ENCODE data around the gene ASIC2. TPM values are rescaled to one million over a fixed set of nuclear protein-coding genes. Genes with fewer than 3 reads are reported as not detected.

Gene ASIC2
- total and polyA plus RNA-seq, 2 donors from 2014 or later, result 0.60 to 2.9 TPM

DNA sequence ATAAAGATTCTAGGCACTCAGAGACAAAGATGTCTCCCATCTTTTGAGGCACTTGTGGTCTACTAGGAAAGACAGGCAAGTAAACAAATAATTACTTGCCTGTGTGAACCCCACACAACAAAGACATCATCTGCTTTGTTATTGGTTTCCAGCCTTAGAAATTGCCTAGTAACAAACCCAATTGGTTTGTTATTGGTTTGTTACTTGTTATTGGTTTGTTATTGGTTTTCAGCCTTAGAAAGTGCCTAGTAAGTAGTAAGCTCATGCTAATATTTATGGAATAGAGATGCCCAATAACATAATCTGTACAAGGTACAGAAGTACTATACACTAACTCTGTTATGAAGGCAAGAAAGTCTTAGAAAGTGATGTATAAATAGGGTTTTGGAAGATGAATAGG lies 67.1 kb downstream of the ASIC2 start:
- Histone ChIP-seq H3K27ac (ENCODE audit: low read depth in 2 of 2, low read length in 2 of 2) (no peak overlapping the region), H3K4me1 (ENCODE audit: control insufficient read depth in 2 of 3, insufficient read depth in 2 of 3, low read depth in 1 of 3, low read length in 3 of 3) (peaks cover 0 to 2% (median 0%) of the 10 kb centered on the region in 3 donors), H3K27me3 (ENCODE audit: control insufficient read depth, insufficient read depth, low read length) (no peaks in the 10 kb centered on the region), H3K9me3 (ENCODE audit: control insufficient read depth in 2 of 3, insufficient read depth in 1 of 3, low read length in 3 of 3) (no peaks in the 10 kb centered on the region), H3K4me3 (ENCODE audit: low read length in 3 of 3) (no peak overlapping the region), H3K36me3 (ENCODE audit: control insufficient read depth in 2 of 3, insufficient read depth in 3 of 3, low read length in 3 of 3) (no peaks in the 10 kb centered on the region), H3K9ac (ENCODE audit: low read length in 3 of 3) (no peak overlapping the region)
- intact Hi-C loops (cut with DNase I), result no loop called here
- TF ChIP-seq, protein P1, sequence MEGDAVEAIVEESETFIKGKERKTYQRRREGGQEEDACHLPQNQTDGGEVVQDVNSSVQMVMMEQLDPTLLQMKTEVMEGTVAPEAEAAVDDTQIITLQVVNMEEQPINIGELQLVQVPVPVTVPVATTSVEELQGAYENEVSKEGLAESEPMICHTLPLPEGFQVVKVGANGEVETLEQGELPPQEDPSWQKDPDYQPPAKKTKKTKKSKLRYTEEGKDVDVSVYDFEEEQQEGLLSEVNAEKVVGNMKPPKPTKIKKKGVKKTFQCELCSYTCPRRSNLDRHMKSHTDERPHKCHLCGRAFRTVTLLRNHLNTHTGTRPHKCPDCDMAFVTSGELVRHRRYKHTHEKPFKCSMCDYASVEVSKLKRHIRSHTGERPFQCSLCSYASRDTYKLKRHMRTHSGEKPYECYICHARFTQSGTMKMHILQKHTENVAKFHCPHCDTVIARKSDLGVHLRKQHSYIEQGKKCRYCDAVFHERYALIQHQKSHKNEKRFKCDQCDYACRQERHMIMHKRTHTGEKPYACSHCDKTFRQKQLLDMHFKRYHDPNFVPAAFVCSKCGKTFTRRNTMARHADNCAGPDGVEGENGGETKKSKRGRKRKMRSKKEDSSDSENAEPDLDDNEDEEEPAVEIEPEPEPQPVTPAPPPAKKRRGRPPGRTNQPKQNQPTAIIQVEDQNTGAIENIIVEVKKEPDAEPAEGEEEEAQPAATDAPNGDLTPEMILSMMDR (IDR thresholded peaks at IDR 0.05; ENCODE audit: borderline replicate concordance, extremely low read depth, insufficient read depth), result no peak
- FAIRE-seq (no peak), DNase-seq (no peak)

- Histone ChIP-seq H3K9ac (ENCODE audit: low read length in 3 of 3) (no peak overlapping the region), H3K4me3 (ENCODE audit: low read length in 3 of 3) (no peak overlapping the region), H3K9me3 (ENCODE audit: control insufficient read depth in 2 of 3, insufficient read depth in 1 of 3, low read length in 3 of 3) (no peaks in the 10 kb centered on the region), H3K27ac (ENCODE audit: low read depth in 2 of 2, low read length in 2 of 2) (no peak overlapping the region), H3K36me3 (ENCODE audit: control insufficient read depth in 2 of 3, insufficient read depth in 3 of 3, low read length in 3 of 3) (no peaks in the 10 kb centered on the region), H3K27me3 (ENCODE audit: control insufficient read depth, insufficient read depth, low read length) (no peaks in the 10 kb centered on the region), H3K4me1 (ENCODE audit: control insufficient read depth in 2 of 3, insufficient read depth in 2 of 3, low read depth in 1 of 3, low read length in 3 of 3) (peaks cover 0 to 2% (median 0%) of the 10 kb centered on the region in 3 donors)
- TF ChIP-seq, protein P1 (IDR thresholded peaks at IDR 0.05; ENCODE audit: borderline replicate concordance, extremely low read depth, insufficient read depth), result no peak
- intact Hi-C loops (cut with DNase I), result no loop called here
- DNase-seq, result no peak
- no peak for FAIRE-seq
Observed at GRCh38 chr17:33225509-33225908, 67.6 kb downstream of the ASIC2 start.

- DNase-seq (peak in 1 of 5 donors; percentile 59), FAIRE-seq (no peak)
- Histone ChIP-seq H3K9ac (ENCODE audit: low read length in 3 of 3) (no peak overlapping the region), H3K36me3 (ENCODE audit: control insufficient read depth in 2 of 3, insufficient read depth in 3 of 3, low read length in 3 of 3) (no peaks in the 10 kb centered on the region), H3K27me3 (ENCODE audit: control insufficient read depth, insufficient read depth, low read length) (no peaks in the 10 kb centered on the region), H3K4me1 (ENCODE audit: control insufficient read depth in 2 of 3, insufficient read depth in 2 of 3, low read depth in 1 of 3, low read length in 3 of 3) (no peaks in the 10 kb centered on the region), H3K4me3 (ENCODE audit: low read length in 3 of 3) (no peak overlapping the region), H3K9me3 (ENCODE audit: control insufficient read depth in 2 of 3, insufficient read depth in 1 of 3, low read length in 3 of 3) (no peaks in the 10 kb centered on the region), H3K27ac (ENCODE audit: low read depth in 2 of 2, low read length in 2 of 2) (no peak overlapping the region)
- TF ChIP-seq, protein P1 (IDR thresholded peaks at IDR 0.05; ENCODE audit: borderline replicate concordance, extremely low read depth, insufficient read depth), result no peak
- intact Hi-C loops (cut with DNase I), result no loop called here
Observed at GRCh38 chr17:33220036-33220435, 73.1 kb downstream of the ASIC2 start.

Data from kidney (tissue), 14 donors.